COLO668 (cell line): ENCODE results near the gene PARD3B.

Experiments used
- DNase-seq: peaks from one replicate; lab custom pipeline; 2025; ENCODE audit not compliant: unreplicated experiment; lab: John Stamatoyannopoulos, UW

Gene PARD3B

DNA sequence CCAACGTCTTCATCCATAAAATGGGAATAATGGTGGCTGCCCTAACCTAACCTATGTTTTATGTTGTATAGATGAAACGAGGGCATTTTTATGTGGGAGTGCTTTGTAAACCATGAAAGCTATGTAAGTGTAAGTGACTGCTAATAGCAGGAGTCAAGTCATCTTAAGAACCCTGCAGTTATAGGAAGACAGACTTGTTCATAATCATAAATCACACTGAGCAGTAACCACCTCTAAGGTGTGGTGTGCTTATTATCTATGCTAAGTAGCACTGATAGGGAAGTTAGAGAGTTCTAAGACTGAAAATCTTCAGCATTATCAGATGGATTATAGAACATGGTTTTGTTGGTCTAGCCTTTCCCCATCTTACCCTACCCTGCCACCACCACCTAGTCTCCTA, 1112.8 kb downstream of the PARD3B start:
- DNase-seq, result no peak

GRCh38 chr2:205658572-205658971, 1113.3 kb downstream of the PARD3B start:
- DNase-seq, result no peak

DNA sequence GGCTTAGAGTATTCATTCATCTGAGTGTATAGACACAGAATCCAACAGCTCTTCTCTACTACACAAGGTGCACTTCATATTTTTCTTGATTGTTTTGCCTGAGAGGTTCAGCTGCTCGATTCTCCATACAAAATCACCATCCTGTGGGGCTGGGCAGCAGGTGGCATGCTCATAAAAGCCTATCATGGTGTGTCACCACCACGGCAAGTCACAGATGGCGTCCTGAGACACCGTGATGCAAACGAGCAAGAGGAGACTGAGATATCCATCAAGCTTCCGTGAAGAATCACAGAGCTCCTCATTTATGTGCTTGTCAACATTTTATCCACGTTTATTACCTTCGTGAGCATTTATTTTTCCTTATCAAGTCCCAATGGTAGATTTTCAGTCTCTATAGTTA, 1114.6 kb downstream of the PARD3B start:
- no peak for DNase-seq

- DNase-seq, result no peak
Measured at GRCh38 chr2:205660521-205661124, 1115.3 kb downstream of the PARD3B start.

DNA sequence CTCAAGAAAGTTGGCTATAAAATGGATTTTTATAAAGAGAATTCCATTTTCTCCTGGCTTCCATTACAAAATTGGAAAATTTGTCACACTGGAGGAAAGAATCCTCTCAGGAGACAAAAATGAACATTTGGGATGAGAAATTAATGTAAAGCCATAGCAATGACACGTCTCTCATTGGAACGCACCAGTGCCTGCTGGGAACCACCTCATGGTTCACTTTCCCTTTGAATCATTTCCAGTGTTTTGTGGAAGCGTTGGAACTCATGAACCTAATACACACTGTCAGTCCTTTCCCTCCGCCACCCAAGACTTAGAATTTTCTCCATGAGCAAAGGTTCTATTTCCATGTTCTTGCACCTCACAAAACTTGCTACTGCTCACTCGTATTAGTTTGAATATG, 1116.0 kb downstream of the PARD3B start:
- DNase-seq, result no peak

DNA sequence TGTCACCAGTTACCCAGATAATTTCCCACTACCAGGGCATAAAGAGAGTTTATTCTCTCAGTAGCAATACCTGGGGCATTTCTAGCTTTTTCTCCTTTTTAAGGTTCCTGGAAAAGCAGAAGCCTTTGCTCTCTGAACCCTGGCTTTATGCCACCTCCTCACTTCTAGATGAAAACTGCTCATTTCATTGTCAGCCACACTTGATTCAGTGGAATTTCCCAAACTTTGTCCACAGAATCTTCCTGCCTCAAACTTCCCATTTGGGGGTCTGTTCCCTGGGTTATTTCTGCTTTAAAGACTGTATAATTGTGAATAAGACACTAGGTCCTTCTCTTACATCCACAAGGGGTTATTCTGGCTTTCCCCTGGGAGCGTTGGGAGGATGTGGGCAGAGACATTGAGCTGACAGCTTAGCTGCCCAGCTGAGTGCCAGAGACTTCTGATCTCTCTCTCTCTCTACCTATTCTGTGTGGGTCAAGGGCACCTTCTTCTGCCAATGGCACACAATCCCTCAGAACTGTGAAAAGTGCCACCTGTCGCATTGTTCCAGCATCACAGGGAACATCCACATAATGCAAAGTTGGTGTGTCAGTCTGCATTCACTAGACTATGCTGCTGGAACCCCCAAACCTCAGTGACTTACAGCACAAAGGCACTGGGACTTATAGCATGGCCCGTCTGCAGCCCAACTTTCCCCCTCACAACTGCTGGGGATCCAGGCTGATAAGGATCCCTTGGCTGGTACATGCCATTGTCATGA, 1117.1 kb downstream of the PARD3B start:
- no peak for DNase-seq

DNA sequence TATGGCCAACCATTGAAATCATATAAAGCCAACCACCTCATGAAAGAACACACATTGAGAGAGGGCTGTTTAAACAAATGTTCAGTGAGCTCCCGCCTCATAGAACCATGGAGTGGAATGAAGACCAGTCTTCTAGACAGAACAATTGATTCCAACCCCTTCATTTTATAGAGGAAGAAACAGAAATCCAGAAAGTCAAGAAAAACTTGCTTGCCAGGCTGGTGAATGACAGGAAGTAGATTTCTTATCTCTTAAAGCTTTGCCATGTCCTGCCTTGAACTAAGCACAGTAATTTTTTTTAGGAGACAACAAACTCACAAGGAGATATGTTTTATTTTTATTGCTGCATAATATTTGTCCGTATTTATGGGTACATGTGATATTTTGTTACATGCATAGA, 1120.5 kb downstream of the PARD3B start:
- no peak for DNase-seq
